Panc1 (cell line): ENCODE data around the gene DLEU7. TPM values are rescaled to one million over a fixed set of nuclear protein-coding genes. Genes with fewer than 3 reads are reported as not detected.

Source experiments
- ATAC-seq: fragments of 200-7000 bp; cut with Tn5 transposase; 2 replicates; pipeline ENCODE4 v1.9.1; 2020; ENCODE audit warnings: mild to moderate bottlenecking, moderate library complexity
- BruUV-seq: library from RNA; stranded (reverse); fragments of 400-500 nt; replicated peaks from 2 replicates; lab custom pipeline; 2021; lab: Mats Ljungman, UMichigan
- CTCF ChIA-PET: fragments of 300-600 bp; sonication (Branson Sonifier 250); formaldehyde crosslinking; loops from one replicate; lab custom pipeline; 2022; ENCODE audit warnings: antibody characterized with exemption; lab: Charles Lee
- POLR2A ChIA-PET: fragments of 300-600 bp; sonication (Branson Sonifier 250); formaldehyde crosslinking; loops from one replicate; lab custom pipeline; 2022; ENCODE audit warnings: antibody characterized with exemption; lab: Charles Lee
- DNase-seq: peaks from one replicate; pipeline ENCODE4 v3.0.0-alpha.2; 2010; ENCODE audit warnings: low read depth, low spot score
- H3K27ac ChIP-seq: 2 replicates; pipeline ENCODE4 v1.5.1; 2011; ENCODE audit warnings: mild to moderate bottlenecking, low read length, inconsistent platforms
- H3K27me3 ChIP-seq: fragments of 200-500 bp; sonication (Bioruptor generic); 2 replicates; pipeline ENCODE4 v1.6.0; 2014; ENCODE audit warnings: low read length, inconsistent platforms; ENCODE audit not compliant: control insufficient read depth, insufficient read depth
- H3K36me3 ChIP-seq: fragments of 200-500 bp; sonication (Bioruptor generic); 2 replicates; pipeline ENCODE4 v1.5.1; 2014; ENCODE audit warnings: inconsistent platforms, mild to moderate bottlenecking, low read length, moderate library complexity; ENCODE audit not compliant: control insufficient read depth, insufficient read depth
- H3K4me1 ChIP-seq: 2 replicates; pipeline ENCODE4 v1.5.1; 2011; ENCODE audit warnings: inconsistent platforms, mild to moderate bottlenecking, low read length, moderate library complexity; ENCODE audit not compliant: control insufficient read depth, insufficient read depth
- H3K4me3 ChIP-seq, 2 experiments: 2 replicates each; pipeline ENCODE4 v1.5.1; 2011 to 2012; ENCODE audit warnings: low read depth in 2 of 2, low read length in 2 of 2, mild to moderate bottlenecking in 2 of 2, inconsistent platforms in 1 of 2, moderate library complexity in 1 of 2
- H3K9me3 ChIP-seq: fragments of 200-500 bp; sonication (Bioruptor generic); 2 replicates; pipeline ENCODE4 v1.5.1; 2014; ENCODE audit warnings: low read depth, mild to moderate bottlenecking, inconsistent platforms, low read length, moderate library complexity; ENCODE audit not compliant: control insufficient read depth, insufficient read depth
- CTCF ChIP-seq: fragments of 450-650 bp; IDR thresholded peaks from 2 replicates; pipeline ENCODE4 v1.5.1; 2017; ENCODE audit warnings: mild to moderate bottlenecking
- POLR2AphosphoS5 ChIP-seq: IDR thresholded peaks from 2 replicates; pipeline ENCODE4 v1.6.1; 2012; ENCODE audit warnings: mild to moderate bottlenecking, low read depth, low read length, moderate library complexity
- REST ChIP-seq, 2 experiments: IDR thresholded peaks; 2 replicates each; pipeline ENCODE4 v1.6.1; 2011 to 2012; ENCODE audit warnings: low read depth in 2 of 2, control low read depth in 1 of 2, low read length in 1 of 2, mild to moderate bottlenecking in 1 of 2, moderate library complexity in 1 of 2; ENCODE audit not compliant: insufficient read depth in 1 of 2
- SIN3A ChIP-seq: IDR thresholded peaks from 2 replicates; pipeline ENCODE4 v1.6.1; 2012; ENCODE audit warnings: low read depth, mild to moderate bottlenecking, low read length, moderate library complexity, borderline replicate concordance; ENCODE audit not compliant: insufficient read depth
- TCF7L2 ChIP-seq: IDR thresholded peaks from 2 replicates; pipeline ENCODE4 v1.6.1; 2011; ENCODE audit warnings: mild to moderate bottlenecking, low read depth, low read length, inconsistent platforms
- in situ Hi-C: cut with HindIII; loops from 2 replicates; pipeline ENCODE4 v1.10.0; 2016; ENCODE audit warnings: low sequenced_read_pairs, low pct_unique_long_range_greater_than_20kb
- intact Hi-C: fragments of 100-400 bp; cut with micrococcal nuclease; formaldehyde crosslinking; loops from one replicate; pipeline ENCODE4 v1.10.0; 2022; ENCODE audit not compliant: unreplicated experiment
- total RNA-seq: library from RNA; stranded (reverse); gene quantifications from one replicate; pipeline ENCODE4 v1.2.1, GENCODE V29; 2021; ENCODE audit not compliant: unreplicated experiment

DLEU7 gene
- total RNA-seq, 1 experiment from 2014 or later: not detected

GRCh38 chr13:50812242-50812641, 31.2 kb downstream of the DLEU7 start:
- DNase-seq (no peak), ATAC-seq (no peak)
- H3K36me3 ChIP-seq: no peaks in the 10 kb centered on the region
- H3K27me3 ChIP-seq: no peaks in the 10 kb centered on the region
- TF ChIP-seq SIN3A: no peak
- in situ Hi-C loops: no loop called here
- no TSS peak for BruUV-seq
- intact Hi-C loops: loop anchor here (10.0 kb wide), 1 partner anchor 83 kb away; no protein-coding TSS in a partner anchor
- ChIA-PET POLR2A (interaction anchor here (0.8 kb wide), 1 partner anchor 399 kb away, joined by 5 read pairs; no protein-coding TSS in a partner anchor), CTCF (no interaction called here)
- no peaks in the 10 kb centered on the region for H3K9me3 ChIP-seq
- no peak overlapping the region for H3K27ac ChIP-seq
- H3K4me3 ChIP-seq: no peak overlapping the region
- no peaks in the 10 kb centered on the region for H3K4me1 ChIP-seq

GRCh38 chr13:50810998-50811397, 32.5 kb downstream of the DLEU7 start:
- intact Hi-C loops: loop anchor here (10.0 kb wide), 1 partner anchor 84 kb away; no protein-coding TSS in a partner anchor
- ChIA-PET POLR2A (no interaction called here), CTCF (no interaction called here)
- in situ Hi-C loops: no loop called here
- Histone ChIP-seq H3K4me1 (no peaks in the 10 kb centered on the region), H3K9me3 (no peaks in the 10 kb centered on the region), H3K27ac (no peak overlapping the region), H3K36me3 (no peaks in the 10 kb centered on the region), H3K4me3 (no peak overlapping the region), H3K27me3 (no peaks in the 10 kb centered on the region)
- ATAC-seq: no peak
- TF ChIP-seq POLR2AphosphoS5: no peak
- TF ChIP-seq TCF7L2: no peak
- DNase-seq: no peak
- no TSS peak for BruUV-seq

- Histone ChIP-seq H3K27me3 (no peaks in the 10 kb centered on the region), H3K9me3 (no peaks in the 10 kb centered on the region), H3K4me1 (no peaks in the 10 kb centered on the region), H3K27ac (no peak overlapping the region), H3K36me3 (no peaks in the 10 kb centered on the region), H3K4me3 (no peak overlapping the region)
- no peak for ATAC-seq
- DNase-seq: no peak
- TF ChIP-seq SIN3A: no peak
- TF ChIP-seq TCF7L2: no peak
- no peak for TF ChIP-seq REST (IDR thresholded peaks at IDR 0.05; ENCODE audit: insufficient read depth in 1 of 2, low read depth in 2 of 2, low read length in 1 of 2)
- no peak for TF ChIP-seq POLR2AphosphoS5
- TF ChIP-seq CTCF: no peak
- no TSS peak for BruUV-seq
- ChIA-PET CTCF (interaction anchor here (0.7 kb wide), 1 partner anchor 178 kb away, joined by 4 read pairs; no protein-coding TSS in a partner anchor), POLR2A (interaction anchor here (0.5 to 0.6 kb wide), 3 partner anchors 122 to 384 kb away, joined by 4 to 5 read pairs (median 5); no protein-coding TSS in a partner anchor)
- intact Hi-C loops (loop anchor here (10.0 kb wide), 1 partner anchor 84 kb away; no protein-coding TSS in a partner anchor), in situ Hi-C loops (no loop called here)
Measured at GRCh38 chr13:50810468-50810867, 33.0 kb downstream of the DLEU7 start.
